SU-DHL-6 (cell line): ENCODE data around the gene TGM2.

Source experiments
- EZH2phosphoT487 ChIP-seq: fragments of 200-600 bp; sonication (generic), shearing (Covaris generic); conservative IDR thresholded peaks from 2 replicates; pipeline ENCODE4 v1.6.1; 2018; ENCODE audit warnings: mild to moderate bottlenecking, antibody characterized with exemption, low read length, moderate library complexity, mixed read lengths
- TF ChIP-seq, protein P1 (sequence below): fragments of 200-600 bp; sonication (generic); IDR thresholded peaks from one replicate; pipeline ENCODE4 v1.5.1; 2017; ENCODE audit warnings: antibody characterized with exemption, mild to moderate bottlenecking, low read length, moderate library complexity; ENCODE audit not compliant: insufficient read depth, poor library complexity, severe bottlenecking

DNA sequence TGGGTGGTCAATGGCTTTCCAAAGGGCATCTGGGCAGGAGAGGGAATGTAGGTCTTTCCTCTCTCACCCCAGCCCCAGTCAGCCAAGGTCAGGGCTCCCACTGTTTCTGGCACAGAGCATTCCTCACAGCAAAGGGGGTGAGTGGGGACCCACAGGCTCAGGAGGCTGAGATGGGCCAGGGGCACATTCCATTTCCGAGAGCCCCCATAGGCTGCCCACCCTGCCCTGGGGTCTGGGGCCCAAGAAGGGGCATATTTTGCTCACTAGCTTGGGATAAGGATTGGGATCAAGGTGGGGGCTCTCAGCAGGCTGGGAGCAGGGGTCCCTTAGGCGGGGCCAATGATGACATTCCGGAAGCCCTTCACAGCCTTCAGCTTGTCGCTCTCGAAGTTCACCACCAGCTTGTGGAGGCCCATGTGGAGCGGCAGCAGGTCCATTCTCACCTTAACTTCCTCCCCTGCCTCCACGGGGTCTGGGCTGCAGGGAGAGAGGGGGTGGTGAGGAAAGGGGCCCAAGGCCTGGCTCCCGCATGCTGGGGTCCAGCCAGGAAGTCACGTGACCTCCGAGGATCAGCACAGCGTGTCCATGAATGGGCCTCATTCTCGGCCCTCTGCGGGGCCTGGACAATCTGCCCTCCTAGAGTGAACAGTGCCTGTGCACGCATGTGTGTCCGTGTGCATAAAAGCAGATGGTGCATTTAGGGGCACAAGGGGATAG lies 35.0 kb downstream of the TGM2 start:
- TF ChIP-seq, protein P1, sequence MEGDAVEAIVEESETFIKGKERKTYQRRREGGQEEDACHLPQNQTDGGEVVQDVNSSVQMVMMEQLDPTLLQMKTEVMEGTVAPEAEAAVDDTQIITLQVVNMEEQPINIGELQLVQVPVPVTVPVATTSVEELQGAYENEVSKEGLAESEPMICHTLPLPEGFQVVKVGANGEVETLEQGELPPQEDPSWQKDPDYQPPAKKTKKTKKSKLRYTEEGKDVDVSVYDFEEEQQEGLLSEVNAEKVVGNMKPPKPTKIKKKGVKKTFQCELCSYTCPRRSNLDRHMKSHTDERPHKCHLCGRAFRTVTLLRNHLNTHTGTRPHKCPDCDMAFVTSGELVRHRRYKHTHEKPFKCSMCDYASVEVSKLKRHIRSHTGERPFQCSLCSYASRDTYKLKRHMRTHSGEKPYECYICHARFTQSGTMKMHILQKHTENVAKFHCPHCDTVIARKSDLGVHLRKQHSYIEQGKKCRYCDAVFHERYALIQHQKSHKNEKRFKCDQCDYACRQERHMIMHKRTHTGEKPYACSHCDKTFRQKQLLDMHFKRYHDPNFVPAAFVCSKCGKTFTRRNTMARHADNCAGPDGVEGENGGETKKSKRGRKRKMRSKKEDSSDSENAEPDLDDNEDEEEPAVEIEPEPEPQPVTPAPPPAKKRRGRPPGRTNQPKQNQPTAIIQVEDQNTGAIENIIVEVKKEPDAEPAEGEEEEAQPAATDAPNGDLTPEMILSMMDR: no peak
- no peak for TF ChIP-seq EZH2phosphoT487
